AG10803 (cell line): ENCODE measurements around the gene FHAD1.
"Not testable (repeated sequence)": the region's sequence is repeated elsewhere in the genome, so short reads cannot be mapped to it uniquely, and the experiment has no call there.

Experiments used
- DNase-seq: peaks from one replicate; pipeline ENCODE4 v3.0.0; 2010; ENCODE audit warnings: low read depth
- H3K4me3 ChIP-seq: 2 replicates; pipeline ENCODE4 v1.5.1; 2011; ENCODE audit warnings: mild to moderate bottlenecking, low read length, control low read depth
- CTCF ChIP-seq: conservative IDR thresholded peaks from 2 replicates; pipeline ENCODE4 v1.5.1; 2011; ENCODE audit warnings: mild to moderate bottlenecking, low read length, control low read depth, inconsistent platforms

FHAD1 gene

GRCh38 chr1:15388201-15388880, 141.3 kb downstream of the FHAD1 start:
- H3K4me3 ChIP-seq: no peak overlapping the region

GRCh38 chr1:15389828-15390227, 142.8 kb downstream of the FHAD1 start:
- not testable (repeated sequence) for H3K4me3 ChIP-seq, DNase-seq

More at GRCh38 chr1:15388201-15388880, 141.3 kb downstream of the FHAD1 start:
- DNase-seq: no peak
- no peak for TF ChIP-seq CTCF

- no peak overlapping the region for H3K4me3 ChIP-seq
- no peak for TF ChIP-seq CTCF
- DNase-seq: no peak
These were observed 143.6 kb downstream of the FHAD1 start for GRCh38 chr1:15390667-15391066.

- no peak overlapping the region for H3K4me3 ChIP-seq
- no peak for TF ChIP-seq CTCF
- no peak for DNase-seq
These were observed 144.3 kb downstream of the FHAD1 start for GRCh38 chr1:15391366-15391765.

- no peak for TF ChIP-seq CTCF
- DNase-seq: no peak
- H3K4me3 ChIP-seq: no peak overlapping the region
These were observed 146.6 kb downstream of the FHAD1 start for GRCh38 chr1:15393475-15394257.

GRCh38 chr1:15394258-15394690, 147.3 kb downstream of the FHAD1 start:
- no peak for TF ChIP-seq CTCF
- no peak for DNase-seq
- no peak overlapping the region for H3K4me3 ChIP-seq

- TF ChIP-seq CTCF: no peak
- no peak for DNase-seq
- H3K4me3 ChIP-seq: no peak overlapping the region
These were observed 150.2 kb downstream of the FHAD1 start for GRCh38 chr1:15397236-15397635.
